ENCODE measurements around the gene EVPL. TPM values are rescaled to one million over a fixed set of nuclear protein-coding genes. Genes with fewer than 3 reads are reported as not detected.

Gene EVPL
- total and polyA plus RNA-seq, 5 donors from 2014 or later: 0.05 to 0.15 TPM; not detected in 3

GRCh38 chr17:75959839-75960511 is 67.1 kb downstream of the EVPL start:
- no peaks in the 10 kb centered on the region for H3K27me3 ChIP-seq (ENCODE audit: control insufficient read depth, insufficient read depth, low read length)
- DNase-seq (no peak), ATAC-seq (ENCODE audit: low read depth in 2 of 2) (no peak)
- no peak overlapping the region for H3K4me3 ChIP-seq (ENCODE audit: low read depth, low read length)
- Mint-ChIP-seq H3K9me3 (no peaks in the 10 kb centered on the region), H3K36me3 (peaks cover 18% of the 10 kb centered on the region), H3K4me3 (no peak overlapping the region), H3K4me1 (peaks cover 4 to 17% (median 7%) of the 10 kb centered on the region in 4 donors), H3K27ac (no peak overlapping the region), H3K27me3 (no peaks in the 10 kb centered on the region)
- peaks cover 12% of the 10 kb centered on the region for H3K36me3 ChIP-seq (ENCODE audit: control insufficient read depth, insufficient read depth, low read length)
- no peak overlapping the region for H3K27ac ChIP-seq (ENCODE audit: insufficient read depth, low read length, poor library complexity, severe bottlenecking)
- no peaks in the 10 kb centered on the region for H3K4me1 ChIP-seq (ENCODE audit: control insufficient read depth, insufficient read depth, low read length, poor library complexity, severe bottlenecking)
- H3K9me3 ChIP-seq (ENCODE audit: control insufficient read depth in 2 of 2, low read length in 2 of 2): no peaks in the 10 kb centered on the region

- Histone ChIP-seq H3K27me3 (ENCODE audit: control insufficient read depth, insufficient read depth, low read length) (no peaks in the 10 kb centered on the region), H3K27ac (ENCODE audit: insufficient read depth, low read length, poor library complexity, severe bottlenecking) (no peak overlapping the region), H3K9me3 (ENCODE audit: control insufficient read depth in 2 of 2, low read length in 2 of 2) (no peaks in the 10 kb centered on the region), H3K4me3 (ENCODE audit: low read depth, low read length) (no peak overlapping the region), H3K36me3 (ENCODE audit: control insufficient read depth, insufficient read depth, low read length) (peaks cover 17% of the 10 kb centered on the region), H3K4me1 (ENCODE audit: control insufficient read depth, insufficient read depth, low read length, poor library complexity, severe bottlenecking) (no peaks in the 10 kb centered on the region)
- Mint-ChIP-seq H3K27me3 (no peaks in the 10 kb centered on the region), H3K36me3 (peaks cover 18% of the 10 kb centered on the region), H3K27ac (no peak overlapping the region), H3K9me3 (no peaks in the 10 kb centered on the region), H3K4me3 (no peak overlapping the region), H3K4me1 (peaks cover 3 to 17% (median 7%) of the 10 kb centered on the region in 4 donors)
- ATAC-seq (ENCODE audit: low read depth in 2 of 2): no peak
- DNase-seq: no peak
Observed at GRCh38 chr17:75959051-75959838, 67.9 kb downstream of the EVPL start.

Other genes starting within 250 kb of the EVPL start
- 33.9 TPM for gene UNK, start 242.5 kb downstream of the EVPL start, total RNA-seq
- gene UNK, start 242.5 kb downstream of the EVPL start, polyA plus RNA-seq: 10 to 100 TPM; 15.3 to 24.5 (median 23.0) TPM
- 149 TPM for gene UNC13D, start 182.9 kb downstream of the EVPL start, total RNA-seq
- 10 to 100 TPM; 41.6 to 51.7 (median 45.0) TPM for gene UNC13D, start 182.9 kb downstream of the EVPL start, polyA plus RNA-seq
- 118 TPM for gene WBP2, start 172.0 kb downstream of the EVPL start, total RNA-seq
- gene WBP2, start 172.0 kb downstream of the EVPL start, polyA plus RNA-seq: 100 to 1,000 TPM in 1 of 4 donors, 10 to 100 TPM in 3; 77.7 to 112 (median 91.2) TPM
- 3.6 TPM for gene TRIM47, start 148.7 kb downstream of the EVPL start, total RNA-seq
- 10 to 100 TPM in 3 of 4 donors, 1 to 10 TPM in 1; 8.7 to 16.6 (median 15.8) TPM for gene TRIM47, start 148.7 kb downstream of the EVPL start, polyA plus RNA-seq
- gene TRIM65, start 130.4 kb downstream of the EVPL start, total RNA-seq: 18.7 TPM
- gene TRIM65, start 130.4 kb downstream of the EVPL start, polyA plus RNA-seq: 10 to 100 TPM; 16.9 to 24.3 (median 20.1) TPM
- gene MRPL38, start 122.4 kb downstream of the EVPL start, total RNA-seq: 118 TPM
- gene MRPL38, start 122.4 kb downstream of the EVPL start, polyA plus RNA-seq: 10 to 100 TPM; 58.0 to 68.8 (median 64.8) TPM
- gene FBF1, start 86.3 kb downstream of the EVPL start, total RNA-seq: 15.5 TPM
- gene FBF1, start 86.3 kb downstream of the EVPL start, polyA plus RNA-seq: 1 to 10 TPM; 1.7 to 3.6 (median 2.3) TPM
- gene ACOX1, start 48.1 kb downstream of the EVPL start, total RNA-seq: 25.6 TPM
- 10 to 100 TPM; 15.0 to 24.3 (median 18.9) TPM for gene ACOX1, start 48.1 kb downstream of the EVPL start, polyA plus RNA-seq
- 17.3 TPM for gene TEN1, start 48.1 kb downstream of the EVPL start, total RNA-seq
- gene TEN1, start 48.1 kb downstream of the EVPL start, polyA plus RNA-seq: 10 to 100 TPM; 19.9 to 26.1 (median 21.5) TPM
- 11.6 TPM for gene CDK3, start 26.5 kb downstream of the EVPL start, total RNA-seq
- 1 to 10 TPM in 1 of 4 donors, under 1 TPM in 3; 0.17 to 1.0 (median 0.50) TPM for gene CDK3, start 26.5 kb downstream of the EVPL start, polyA plus RNA-seq
- 68.8 TPM for gene SRP68, start 45.2 kb upstream of the EVPL start, total RNA-seq
- 10 to 100 TPM; 71.6 to 81.0 (median 74.5) TPM for gene SRP68, start 45.2 kb upstream of the EVPL start, polyA plus RNA-seq
- 0.86 TPM for gene GALR2, start 47.5 kb upstream of the EVPL start, total RNA-seq
- under 1 TPM in 2 of 4 donors, not detected in 2; 0.41 to 0.62 TPM for gene GALR2, start 47.5 kb upstream of the EVPL start, polyA plus RNA-seq
- 0.42 TPM for gene ZACN, start 51.9 kb upstream of the EVPL start, total RNA-seq
- 1 to 10 TPM in 1 of 4 donors, under 1 TPM in 3; 0.24 to 2.0 (median 0.62) TPM for gene ZACN, start 51.9 kb upstream of the EVPL start, polyA plus RNA-seq
- gene EXOC7, start 76.5 kb upstream of the EVPL start, total RNA-seq: 105 TPM
- gene EXOC7, start 76.5 kb upstream of the EVPL start, polyA plus RNA-seq: 10 to 100 TPM; 41.3 to 47.6 (median 45.0) TPM
- gene FOXJ1, start 113.9 kb upstream of the EVPL start, total RNA-seq: 1.0 TPM
- gene FOXJ1, start 113.9 kb upstream of the EVPL start, polyA plus RNA-seq: under 1 TPM in 2 of 4 donors, not detected in 2; 0.14 to 0.24 TPM
- gene RNF157, start 213.2 kb upstream of the EVPL start, total RNA-seq: 17.7 TPM
- gene RNF157, start 213.2 kb upstream of the EVPL start, polyA plus RNA-seq: 1 to 10 TPM; 3.3 to 5.6 (median 4.3) TPM
- 247 TPM for gene UBALD2, start 238.0 kb upstream of the EVPL start, total RNA-seq
- gene UBALD2, start 238.0 kb upstream of the EVPL start, polyA plus RNA-seq: 1 to 10 TPM; 3.9 to 9.2 (median 7.3) TPM

Measured in CD4-positive, CD25-positive, alpha-beta regulatory T cell (primary cell).